GM12872 (cell line): Measurements from ENCODE around the gene TNS3.

Source experiments
- CTCF ChIP-seq: IDR thresholded peaks from 3 replicates; pipeline ENCODE4 v1.5.1; 2011; ENCODE audit warnings: low read depth, mild to moderate bottlenecking, low read length, moderate library complexity; ENCODE audit not compliant: insufficient read depth

The TNS3 gene

GRCh38 chr7:47621979-47622561 is 40.2 kb upstream of the TNS3 start:
- TF ChIP-seq CTCF, result no peak

GRCh38 chr7:47621347-47621746 is 39.4 kb upstream of the TNS3 start:
- TF ChIP-seq CTCF, result no peak

- no peak for TF ChIP-seq CTCF
Measured at GRCh38 chr7:47619806-47620205, 37.9 kb upstream of the TNS3 start.

GRCh38 chr7:47617131-47617530 is 35.2 kb upstream of the TNS3 start:
- TF ChIP-seq CTCF, result no peak

GRCh38 chr7:47614450-47614849 is 32.5 kb upstream of the TNS3 start:
- no peak for TF ChIP-seq CTCF

- no peak for TF ChIP-seq CTCF
Measured at GRCh38 chr7:47611045-47611511, 29.2 kb upstream of the TNS3 start.

GRCh38 chr7:47610506-47611044 is 28.7 kb upstream of the TNS3 start:
- no peak for TF ChIP-seq CTCF
